Caki2 (cell line): ENCODE results near the gene RBPJ. TPM values are rescaled to one million over a fixed set of nuclear protein-coding genes. Genes with fewer than 3 reads are reported as not detected.

Experiments used
- total RNA-seq: library from RNA; depleted of rRNA; stranded (reverse); fragments of >200 nt; shearing (Covaris generic); gene quantifications from 2 replicates; pipeline ENCODE4 v1.2.3, GENCODE V29; 2014; ENCODE audit warnings: low replicate concordance; rRNA removed

RBPJ gene
- total RNA-seq, 1 experiment from 2014 or later: 38.3 TPM

Other genes with a start within 250 kb of the RBPJ start
- gene CCKAR, start 169.5 kb downstream of the RBPJ start, total RNA-seq: not detected in 2 replicates